ENCODE data around the gene TRIM46. TPM values are rescaled to one million over a fixed set of nuclear protein-coding genes. Genes with fewer than 3 reads are reported as not detected.

Gene TRIM46
- total RNA-seq, 4 donors from 2014 or later: 0.17 to 1.2 (median 0.62) TPM; not detected in 1

DNA sequence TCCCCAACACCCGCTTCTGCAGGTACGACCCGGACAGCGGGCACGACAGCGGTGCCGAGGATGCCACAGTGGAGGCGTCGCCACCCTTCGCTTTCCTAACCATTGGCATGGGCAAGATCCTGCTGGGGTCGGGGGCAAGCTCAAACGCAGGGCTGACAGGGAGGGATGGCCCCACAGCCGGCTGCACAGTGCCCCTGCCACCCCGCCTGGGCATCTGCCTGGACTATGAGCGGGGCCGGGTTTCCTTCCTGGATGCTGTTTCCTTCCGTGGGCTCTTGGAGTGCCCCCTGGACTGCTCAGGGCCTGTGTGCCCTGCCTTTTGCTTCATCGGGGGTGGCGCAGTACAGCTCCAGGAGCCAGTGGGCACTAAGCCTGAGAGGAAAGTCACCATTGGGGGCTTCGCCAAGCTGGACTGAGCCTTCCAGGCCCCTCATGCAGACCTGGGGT lies 10.1 kb downstream of the TRIM46 start:
- intact Hi-C loops (cut with DNase I; ENCODE audit: low total_unique reads): no loop called here
- 84 to 89% methylated on average over 20 of the region's 20 CpGs for WGBS, 2 donors
- TF ChIP-seq, protein P1, sequence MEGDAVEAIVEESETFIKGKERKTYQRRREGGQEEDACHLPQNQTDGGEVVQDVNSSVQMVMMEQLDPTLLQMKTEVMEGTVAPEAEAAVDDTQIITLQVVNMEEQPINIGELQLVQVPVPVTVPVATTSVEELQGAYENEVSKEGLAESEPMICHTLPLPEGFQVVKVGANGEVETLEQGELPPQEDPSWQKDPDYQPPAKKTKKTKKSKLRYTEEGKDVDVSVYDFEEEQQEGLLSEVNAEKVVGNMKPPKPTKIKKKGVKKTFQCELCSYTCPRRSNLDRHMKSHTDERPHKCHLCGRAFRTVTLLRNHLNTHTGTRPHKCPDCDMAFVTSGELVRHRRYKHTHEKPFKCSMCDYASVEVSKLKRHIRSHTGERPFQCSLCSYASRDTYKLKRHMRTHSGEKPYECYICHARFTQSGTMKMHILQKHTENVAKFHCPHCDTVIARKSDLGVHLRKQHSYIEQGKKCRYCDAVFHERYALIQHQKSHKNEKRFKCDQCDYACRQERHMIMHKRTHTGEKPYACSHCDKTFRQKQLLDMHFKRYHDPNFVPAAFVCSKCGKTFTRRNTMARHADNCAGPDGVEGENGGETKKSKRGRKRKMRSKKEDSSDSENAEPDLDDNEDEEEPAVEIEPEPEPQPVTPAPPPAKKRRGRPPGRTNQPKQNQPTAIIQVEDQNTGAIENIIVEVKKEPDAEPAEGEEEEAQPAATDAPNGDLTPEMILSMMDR (IDR thresholded peaks at IDR 0.05): no peak
- H3K4me3 ChIP-seq (ENCODE audit: low read depth, poor library complexity, severe bottlenecking): no peak overlapping the region
- DNase-seq (ENCODE audit: low spot score in 2 of 2): no peak

GRCh38 chr1:155184351-155184811 lies 10.7 kb downstream of the TRIM46 start:
- DNase-seq (ENCODE audit: low spot score in 2 of 2): no peak
- TF ChIP-seq, protein P1 (IDR thresholded peaks at IDR 0.05): no peak
- no peak for TF ChIP-seq POLR2A (IDR thresholded peaks at IDR 0.05)
- WGBS, 2 donors: 72 to 77% methylated on average over 4 of the region's 4 CpGs

GRCh38 chr1:155184835-155185782 lies 11.5 kb downstream of the TRIM46 start:
- peak in 1 of 2 donors; percentile 87 for DNase-seq (ENCODE audit: low spot score in 2 of 2)
- H3K4me3 ChIP-seq (ENCODE audit: low read depth, poor library complexity, severe bottlenecking): no peak overlapping the region
- 47 to 57% methylated on average over 16 to 17 of the region's 21 CpGs for WGBS, 2 donors
- intact Hi-C loops (cut with DNase I; ENCODE audit: low total_unique reads): no loop called here
- no peak for TF ChIP-seq POLR2A (IDR thresholded peaks at IDR 0.05)
- TF ChIP-seq, protein P1 (IDR thresholded peaks at IDR 0.05): no peak

More at GRCh38 chr1:155184351-155184811, 10.7 kb downstream of the TRIM46 start:
- intact Hi-C loops (cut with DNase I; ENCODE audit: low total_unique reads): no loop called here
- H3K4me3 ChIP-seq (ENCODE audit: low read depth, poor library complexity, severe bottlenecking): no peak overlapping the region

GRCh38 chr1:155185783-155186066 lies 12.1 kb downstream of the TRIM46 start:
- H3K4me3 ChIP-seq (ENCODE audit: low read depth, poor library complexity, severe bottlenecking): no peak overlapping the region
- TF ChIP-seq, protein P1 (IDR thresholded peaks at IDR 0.05): no peak
- no peak for TF ChIP-seq POLR2A (IDR thresholded peaks at IDR 0.05)
- DNase-seq (ENCODE audit: low spot score in 2 of 2): no peak
- WGBS, 2 donors: 69 to 77% methylated on average over 6 of the region's 6 CpGs
- intact Hi-C loops (cut with DNase I; ENCODE audit: low total_unique reads): no loop called here

DNA sequence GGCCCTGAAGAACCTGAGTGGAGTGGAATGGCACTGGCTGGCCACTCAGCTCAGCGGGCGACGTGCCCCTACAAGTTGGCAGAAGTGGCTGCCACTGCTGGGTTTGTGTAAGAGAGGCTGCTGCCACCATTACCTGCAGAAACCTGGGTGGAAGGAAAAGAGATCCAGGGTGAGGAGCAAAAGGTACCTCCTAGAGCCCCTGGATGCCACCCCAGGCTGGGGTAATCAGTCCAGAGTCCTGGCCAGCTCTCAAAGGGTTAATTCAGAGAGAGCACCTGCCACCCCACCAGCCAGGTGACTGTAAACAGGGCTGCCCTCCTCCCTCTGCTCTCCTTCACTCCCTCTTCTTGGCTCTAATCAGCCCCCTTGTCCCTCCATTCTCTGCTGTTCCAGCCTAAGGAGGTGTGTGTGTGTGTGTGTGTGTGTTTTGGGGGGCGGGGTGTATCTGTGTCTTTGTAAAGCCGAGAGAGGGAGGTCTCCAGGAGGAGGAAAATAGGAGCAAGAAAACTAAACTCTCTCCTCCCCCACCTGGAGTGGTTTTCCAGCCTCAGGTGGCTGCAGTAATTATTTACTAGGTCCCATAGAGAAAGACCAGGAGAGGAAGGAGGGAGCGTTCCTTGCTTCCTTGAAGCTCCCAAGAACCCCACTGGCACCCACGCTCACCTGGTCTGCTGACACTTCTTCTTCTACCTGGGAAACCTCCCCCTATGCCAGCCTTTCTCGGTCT lies 12.6 kb downstream of the TRIM46 start:
- 67 to 68% methylated on average over 8 of the region's 8 CpGs for WGBS, 2 donors
- TF ChIP-seq, protein P1 (IDR thresholded peaks at IDR 0.05): no peak
- TF ChIP-seq POLR2A (IDR thresholded peaks at IDR 0.05): no peak
- DNase-seq (ENCODE audit: low spot score in 2 of 2): no peak
- intact Hi-C loops (cut with DNase I; ENCODE audit: low total_unique reads): no loop called here
- H3K4me3 ChIP-seq (ENCODE audit: low read depth, poor library complexity, severe bottlenecking): no peak overlapping the region

Measured in lower leg skin (tissue), 4 donors.